Measurements from ENCODE around the gene ABCC11.
"Not testable (repeated sequence)": the region's sequence is repeated elsewhere in the genome, so short reads cannot be mapped to it uniquely, and the experiment has no call there.

Gene ABCC11

DNA sequence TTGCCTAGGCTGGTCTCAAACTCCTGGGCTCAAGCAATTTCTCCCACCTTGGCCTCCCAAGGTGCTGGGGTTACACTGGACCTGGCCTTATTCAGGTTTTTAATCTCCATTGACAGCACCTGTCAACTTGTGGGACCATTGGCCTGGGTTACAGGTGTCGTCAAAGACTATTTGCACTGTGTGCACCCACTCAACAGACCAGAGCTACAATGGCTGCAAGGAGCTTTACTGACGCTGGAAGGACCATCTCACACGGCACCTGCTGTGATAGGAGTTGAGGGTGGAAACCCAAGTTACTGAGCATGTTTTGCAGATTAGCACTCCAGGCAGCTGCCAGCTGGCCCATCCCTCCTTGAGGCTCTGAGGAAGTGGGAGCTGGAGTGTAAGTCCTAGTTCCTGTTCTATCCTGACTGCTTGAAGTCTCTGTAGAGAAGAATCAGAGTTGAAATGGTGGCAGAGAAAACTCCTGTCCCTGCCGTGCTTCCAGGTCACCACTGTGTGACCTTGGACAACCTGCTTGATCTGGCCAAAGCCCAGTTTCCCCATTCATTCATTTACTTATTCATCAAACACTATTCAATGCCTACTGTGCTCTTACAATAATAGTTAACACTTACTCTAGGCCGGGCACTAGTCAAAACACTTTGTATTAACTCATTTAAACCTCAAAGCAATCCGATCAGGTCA, 45.7 kb downstream of the ABCC11 start:
- no peak for DNase-seq (ENCODE audit: low spot score)

DNA sequence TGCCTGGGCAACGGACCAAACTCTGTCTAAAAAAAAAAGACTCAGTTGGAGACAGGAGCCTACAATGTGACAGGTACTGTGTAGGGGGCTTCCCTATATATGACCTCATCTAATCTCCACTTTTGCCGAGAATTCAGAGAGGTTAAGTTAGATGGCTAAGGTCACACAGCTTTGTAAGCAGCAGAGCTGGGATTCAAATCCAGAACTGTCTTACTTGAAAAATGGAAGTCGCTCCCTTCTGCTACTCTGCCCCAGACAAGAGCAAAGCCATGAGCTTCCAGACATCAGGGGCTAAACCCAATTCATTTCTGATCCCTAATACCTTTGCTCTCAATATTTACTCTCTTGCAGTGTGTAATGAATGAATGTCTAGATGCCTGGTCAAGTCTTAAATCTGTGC, 50.0 kb downstream of the ABCC11 start:
- DNase-seq (ENCODE audit: low spot score): no peak

DNA sequence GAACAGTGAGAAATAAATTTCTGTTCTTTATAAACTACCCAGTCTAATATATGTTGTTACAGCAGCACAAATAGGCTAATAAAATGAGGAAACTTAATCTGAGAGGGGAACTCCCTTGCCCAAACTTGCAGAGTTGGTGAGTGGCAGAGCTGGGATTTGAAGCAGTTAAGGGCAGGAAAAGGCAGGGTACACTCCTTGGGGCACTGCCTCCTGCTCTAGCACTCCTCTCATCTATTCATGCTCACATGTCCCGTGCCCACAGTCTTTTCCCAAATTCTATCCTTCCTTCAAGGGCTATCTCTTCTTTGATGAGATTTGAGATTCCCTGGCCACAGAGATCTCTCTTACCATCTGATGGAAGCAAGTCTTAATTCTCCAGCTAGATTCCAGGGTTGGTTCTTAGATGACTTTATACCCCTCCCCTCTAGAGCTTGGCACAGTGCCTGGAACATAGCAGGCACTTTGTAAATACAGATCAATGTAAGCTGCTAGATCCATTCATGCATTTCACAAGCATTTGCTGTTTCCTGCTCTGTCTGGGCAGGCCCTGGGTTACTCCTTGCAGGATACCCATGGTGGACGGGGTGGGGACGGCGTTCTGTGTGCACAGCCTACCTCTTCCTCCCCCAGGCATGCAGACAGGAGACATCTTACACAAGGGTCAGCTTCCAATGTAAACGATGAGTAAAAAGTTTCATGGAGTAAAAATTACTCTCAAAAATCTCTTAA, 52.3 kb downstream of the ABCC11 start:
- no peak for DNase-seq (ENCODE audit: low spot score)

DNA sequence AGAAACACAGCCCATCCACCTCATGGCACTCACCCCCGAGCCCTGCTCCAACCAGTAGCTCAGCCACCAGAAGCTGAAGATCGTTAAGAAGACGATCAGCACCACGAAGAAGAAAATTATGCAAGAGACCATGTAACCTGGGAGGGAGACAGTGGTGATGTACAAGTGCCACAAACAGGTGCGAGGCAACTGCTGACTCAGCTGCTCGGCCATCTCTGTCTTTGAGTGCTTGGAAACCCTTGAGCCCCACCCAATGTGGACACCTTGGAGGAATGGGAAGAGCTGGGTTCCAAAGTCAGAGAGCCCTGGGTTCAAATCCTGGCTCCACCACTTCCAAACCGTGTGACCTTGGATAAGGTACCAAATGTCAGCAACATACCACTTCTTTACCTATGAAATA, 53.5 kb downstream of the ABCC11 start:
- DNase-seq (ENCODE audit: low spot score): no peak

DNA sequence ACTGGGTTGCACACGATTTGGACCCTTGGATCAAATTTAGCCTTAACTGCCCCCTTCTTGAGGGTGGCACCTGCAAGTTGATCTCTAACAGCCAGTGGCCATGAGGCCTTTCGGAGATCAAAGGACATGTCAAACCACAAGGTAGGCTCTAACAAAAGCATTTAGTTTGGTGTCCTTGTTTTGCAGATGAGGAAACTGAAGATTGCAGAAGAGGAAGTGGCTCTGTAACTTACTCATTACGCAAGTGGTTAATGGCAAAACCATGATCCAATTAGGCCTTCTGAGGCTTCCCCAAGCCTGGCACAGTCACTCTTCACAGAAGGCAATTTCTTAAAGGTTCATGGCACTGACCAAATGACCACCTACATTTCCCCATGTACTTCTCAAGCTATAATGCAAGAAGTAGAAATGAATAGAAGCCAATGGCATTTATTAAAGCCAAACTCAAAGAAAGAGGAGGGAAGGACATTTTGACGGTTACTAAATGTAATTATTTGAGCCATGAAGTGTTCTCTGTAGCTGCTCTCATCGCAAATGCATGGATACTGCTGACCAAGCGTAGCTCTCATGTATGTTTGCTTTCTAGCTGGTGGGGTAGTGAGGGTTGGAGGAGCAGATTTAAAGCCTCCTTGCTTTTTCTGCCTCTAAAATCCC, 58.8 kb downstream of the ABCC11 start:
- DNase-seq (ENCODE audit: low spot score): no peak

DNA sequence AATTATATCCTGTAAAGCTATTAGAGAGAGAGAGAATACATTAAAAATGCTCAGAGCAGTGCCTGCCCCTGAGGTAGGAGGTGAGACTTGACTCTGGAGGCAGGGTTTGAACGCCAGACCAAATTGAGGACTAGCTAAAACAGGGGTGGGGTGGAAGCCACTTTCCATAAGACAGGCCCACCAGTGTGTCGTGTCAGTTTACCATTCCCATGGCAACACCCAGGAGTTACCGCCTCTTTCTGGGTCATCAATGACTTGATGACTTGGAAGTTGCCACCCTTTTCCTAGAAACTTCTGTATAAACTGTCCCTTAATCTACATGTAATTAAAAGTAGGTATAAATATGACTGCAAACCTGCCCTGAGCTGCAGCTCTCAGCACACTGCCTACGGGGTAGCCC, 59.6 kb downstream of the ABCC11 start:
- no peak for DNase-seq (ENCODE audit: low spot score)

DNA sequence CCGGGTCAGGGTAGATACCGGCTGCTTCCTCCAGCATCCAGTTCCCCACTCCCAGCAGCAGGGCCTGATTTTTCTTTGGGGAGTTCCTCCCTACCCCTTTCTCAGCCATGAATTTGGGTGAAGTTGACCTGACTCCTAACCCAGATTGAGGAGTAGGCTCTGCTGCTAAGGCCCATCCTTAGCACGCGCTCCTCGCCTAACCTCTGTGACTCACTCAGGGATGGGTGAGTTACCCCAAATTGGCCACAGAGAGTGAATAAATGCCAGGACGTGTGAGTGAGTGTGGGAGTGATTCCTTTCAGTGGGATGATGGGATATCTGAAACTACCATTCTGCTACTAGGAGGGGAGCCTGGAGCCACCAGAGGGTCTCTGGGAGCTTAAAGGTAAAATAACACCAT, 62.7 kb downstream of the ABCC11 start:
- no peak for DNase-seq (ENCODE audit: low spot score)

DNA sequence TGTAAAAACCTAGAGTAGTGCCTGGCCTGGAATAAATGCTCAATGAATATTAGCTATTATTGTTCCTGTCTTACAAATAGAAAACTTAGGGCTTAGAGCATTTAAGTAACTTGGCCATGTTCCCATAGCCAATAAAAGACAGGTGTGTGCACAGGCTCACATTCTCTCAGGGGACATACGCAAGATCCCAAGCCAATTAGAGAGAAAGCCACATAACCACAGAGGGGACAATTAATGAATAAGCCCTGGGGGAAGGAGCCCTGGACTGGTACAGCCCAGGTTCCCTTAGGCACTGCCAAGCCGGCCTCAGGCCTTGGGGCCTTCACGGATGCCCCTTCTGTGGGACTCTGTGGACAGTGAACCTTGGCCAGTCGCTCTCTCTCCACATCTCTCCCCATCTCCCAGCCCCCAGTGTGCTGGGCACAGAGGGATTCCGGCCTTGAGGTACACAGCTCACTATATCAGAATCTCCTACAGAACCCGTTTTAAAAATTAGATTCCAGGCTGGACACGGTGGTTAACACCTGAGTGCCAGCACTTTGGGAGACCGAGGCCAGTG, 64.3 kb downstream of the ABCC11 start:
- DNase-seq (ENCODE audit: low spot score): no peak

DNA sequence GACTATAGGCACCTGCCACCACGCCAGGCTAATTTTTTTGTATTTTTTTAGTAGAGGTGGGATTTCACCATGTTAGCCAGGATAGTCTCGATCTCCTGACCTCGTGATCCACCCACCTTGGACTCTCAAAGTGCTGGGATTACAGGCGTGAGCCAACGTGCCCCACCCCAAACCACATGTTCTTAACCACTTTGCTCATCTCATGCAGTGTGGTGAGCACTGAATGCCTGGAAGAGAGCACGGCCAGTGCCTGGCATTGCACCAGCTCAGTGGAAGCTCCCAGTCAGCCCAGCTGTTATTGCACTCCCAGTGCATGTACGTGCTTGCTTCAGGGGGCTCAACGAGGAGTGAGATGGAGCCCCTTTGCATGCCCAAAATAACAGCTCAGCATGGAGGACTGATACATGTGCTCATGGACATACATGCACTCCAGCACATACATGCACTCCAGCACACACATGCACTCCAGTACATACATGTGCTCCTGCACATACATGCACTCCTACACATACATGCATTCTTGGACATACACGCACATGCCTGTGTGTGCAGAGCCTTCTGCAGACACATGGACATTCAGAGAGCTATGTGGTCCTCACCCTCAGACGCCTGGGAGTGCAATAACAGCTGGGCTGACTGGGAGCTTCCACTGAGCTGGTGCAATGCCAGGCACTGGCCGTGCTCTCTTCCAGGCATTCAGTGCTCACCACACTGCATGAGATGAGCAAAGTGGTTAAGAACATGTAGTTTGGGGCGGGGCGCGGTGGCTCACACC, 65.4 kb downstream of the ABCC11 start:
- DNase-seq (ENCODE audit: low spot score): not testable (repeated sequence)

DNA sequence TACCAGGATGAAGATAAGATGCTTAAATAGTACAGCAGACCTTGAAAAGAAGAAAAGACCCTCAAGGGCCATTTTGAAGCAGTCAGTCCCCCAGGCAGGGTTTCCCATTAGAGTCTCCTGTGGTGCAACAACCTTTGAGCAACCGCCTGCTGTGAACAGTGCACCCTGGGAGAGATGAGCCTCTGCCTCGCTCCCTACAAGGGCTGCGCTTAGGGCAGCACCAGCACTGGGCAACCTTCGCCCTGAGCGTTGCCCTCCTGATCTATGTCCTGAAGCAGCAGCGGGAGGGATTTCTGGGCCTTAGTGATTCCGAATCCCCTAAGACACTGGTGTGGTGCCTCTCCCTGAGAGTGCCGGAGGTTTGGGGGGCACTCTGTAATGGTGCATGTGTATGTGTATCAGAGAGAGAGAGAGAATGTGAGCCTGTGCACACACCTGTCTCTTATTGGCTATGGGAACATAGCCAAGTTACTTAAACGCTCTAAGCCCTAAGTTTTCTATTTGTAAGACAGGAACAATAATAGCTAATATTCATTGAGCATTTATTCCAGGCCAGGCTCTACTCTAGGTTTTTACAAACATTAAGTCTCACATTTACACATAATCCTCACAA, 66.4 kb downstream of the ABCC11 start:
- no peak for DNase-seq (ENCODE audit: low spot score)

DNA sequence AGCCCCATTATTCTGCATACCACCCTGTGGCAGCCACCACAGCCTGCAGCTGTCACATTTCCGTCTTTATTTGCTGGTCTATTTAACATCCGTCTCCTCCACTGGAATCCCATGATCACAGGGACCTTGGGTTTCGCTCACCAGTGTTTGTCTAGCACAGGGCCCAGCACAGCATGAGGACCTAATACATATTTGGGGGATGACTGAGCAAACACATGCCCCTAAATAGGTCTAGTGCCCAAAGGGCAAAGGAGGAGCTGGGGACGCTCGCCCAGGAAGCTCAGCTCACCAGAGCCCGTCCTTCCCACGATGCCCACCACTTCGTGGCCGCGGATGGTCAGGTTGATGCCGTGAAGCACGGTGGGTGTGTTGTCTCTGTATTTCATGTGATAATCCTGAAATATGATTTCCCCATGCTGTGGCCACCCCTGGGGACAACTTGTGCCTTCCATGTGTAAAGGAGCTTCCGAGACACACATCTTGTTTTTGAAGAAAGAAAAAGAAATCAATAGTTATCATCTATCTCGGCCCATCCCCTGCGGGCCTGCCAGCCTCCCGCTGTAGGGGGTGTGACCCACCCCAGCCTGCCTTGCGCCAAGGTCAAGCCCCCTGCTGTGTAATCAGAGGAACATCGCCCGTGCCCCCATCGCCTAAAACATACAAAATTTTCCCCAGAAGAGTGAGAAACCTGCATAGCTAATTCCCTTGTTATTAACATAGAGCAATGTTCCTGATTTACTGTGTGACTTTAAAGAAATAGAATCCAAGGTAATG, 70.5 kb downstream of the ABCC11 start:
- DNase-seq (ENCODE audit: low spot score): no peak

DNA sequence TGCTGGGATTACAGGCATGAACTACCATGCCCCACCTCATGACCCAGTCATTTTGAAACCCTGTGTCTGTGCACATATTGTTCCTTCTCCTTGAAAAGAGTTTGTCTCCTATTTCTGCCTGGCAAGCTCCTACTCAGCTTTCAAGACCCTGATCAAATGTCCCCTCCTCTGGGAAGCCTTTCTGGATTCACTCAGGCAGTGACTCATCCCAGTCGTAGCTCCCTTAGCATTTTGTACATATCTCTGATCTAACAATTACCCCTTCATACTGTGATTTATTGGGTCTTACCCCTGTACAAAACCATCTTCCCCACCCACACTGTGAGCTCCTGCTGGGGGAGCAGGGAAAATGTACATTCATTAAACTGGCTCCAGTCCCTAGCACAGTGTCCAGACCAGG, 73.5 kb downstream of the ABCC11 start:
- no peak for DNase-seq (ENCODE audit: low spot score)

DNA sequence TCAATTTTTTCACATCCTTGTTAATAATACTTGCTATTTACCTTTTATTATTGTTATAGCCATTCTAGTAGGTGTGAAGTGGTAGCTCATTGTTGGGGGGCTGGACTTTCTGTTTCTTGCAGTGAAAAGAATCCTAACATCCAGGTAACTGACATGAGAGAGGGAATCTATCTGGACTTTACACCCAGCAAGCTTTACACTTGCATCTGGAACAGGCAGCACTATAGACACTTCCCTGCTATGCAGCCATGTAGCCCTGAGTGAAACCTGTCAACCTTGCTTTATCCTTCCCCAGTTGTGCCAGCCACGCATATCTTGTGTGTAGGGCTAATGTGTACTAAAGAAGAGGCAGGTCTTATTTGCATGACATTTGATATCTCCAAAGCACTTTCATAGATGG, 74.7 kb downstream of the ABCC11 start:
- DNase-seq (ENCODE audit: low spot score): no peak

DNA sequence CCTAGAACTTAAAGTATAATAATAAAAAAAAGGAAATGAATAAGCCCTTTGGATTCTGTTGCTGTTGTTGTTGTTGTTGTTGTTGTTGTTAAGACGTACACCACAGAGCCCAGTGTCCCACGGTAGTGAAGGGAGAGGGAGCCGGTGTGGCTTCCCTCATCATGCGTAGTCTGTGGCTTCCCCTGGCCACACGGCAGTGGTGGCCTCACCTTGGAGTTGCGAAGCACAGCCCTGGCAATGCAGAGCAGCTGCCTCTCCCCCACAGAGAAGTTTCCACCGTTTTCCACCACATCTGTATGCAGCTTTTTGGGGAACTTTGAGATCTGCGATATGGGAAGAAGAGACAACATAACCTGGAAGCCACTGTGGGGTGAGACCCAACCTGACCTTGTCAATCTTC, 77.4 kb downstream of the ABCC11 start:
- no peak for DNase-seq (ENCODE audit: low spot score)

DNA sequence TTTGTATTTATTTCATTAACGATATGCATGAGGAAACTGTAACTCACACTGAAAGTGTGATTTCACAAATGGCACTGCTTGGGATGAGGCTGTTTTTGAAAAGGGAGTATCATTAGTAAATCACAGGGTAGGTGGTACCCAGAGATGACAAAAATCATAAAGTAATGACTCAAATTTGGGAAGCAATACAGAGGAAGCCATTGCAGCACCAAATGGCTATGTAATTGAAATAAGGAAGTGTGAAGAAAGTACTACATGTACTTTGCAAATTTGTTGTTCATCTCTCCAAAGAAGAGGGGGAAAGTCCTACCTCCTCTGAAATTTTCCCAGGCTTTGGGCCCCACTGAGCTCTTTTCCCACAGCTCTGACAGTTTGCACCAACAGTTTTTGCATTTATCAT, 79.3 kb downstream of the ABCC11 start:
- no peak for DNase-seq (ENCODE audit: low spot score)

DNA sequence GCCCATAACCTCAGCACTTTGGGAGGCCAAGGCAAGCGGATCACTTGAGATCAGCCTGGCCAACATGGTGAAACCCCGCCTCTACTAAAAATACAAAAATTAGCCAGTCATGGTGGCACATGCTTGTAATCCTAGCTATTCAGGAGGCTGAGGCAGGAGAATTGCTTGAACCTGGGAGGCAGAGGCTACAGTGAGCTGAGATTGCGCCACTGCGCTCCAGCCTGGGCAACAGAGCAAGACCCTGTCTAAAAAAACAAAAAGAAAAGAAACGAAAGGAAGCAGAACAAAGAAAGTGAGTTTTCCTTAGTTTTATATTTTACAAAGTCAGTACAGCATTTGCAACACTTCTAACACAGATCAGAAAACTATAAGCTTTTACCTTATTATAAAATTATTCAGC, 80.7 kb downstream of the ABCC11 start:
- DNase-seq (ENCODE audit: low spot score): not testable (repeated sequence)

DNA sequence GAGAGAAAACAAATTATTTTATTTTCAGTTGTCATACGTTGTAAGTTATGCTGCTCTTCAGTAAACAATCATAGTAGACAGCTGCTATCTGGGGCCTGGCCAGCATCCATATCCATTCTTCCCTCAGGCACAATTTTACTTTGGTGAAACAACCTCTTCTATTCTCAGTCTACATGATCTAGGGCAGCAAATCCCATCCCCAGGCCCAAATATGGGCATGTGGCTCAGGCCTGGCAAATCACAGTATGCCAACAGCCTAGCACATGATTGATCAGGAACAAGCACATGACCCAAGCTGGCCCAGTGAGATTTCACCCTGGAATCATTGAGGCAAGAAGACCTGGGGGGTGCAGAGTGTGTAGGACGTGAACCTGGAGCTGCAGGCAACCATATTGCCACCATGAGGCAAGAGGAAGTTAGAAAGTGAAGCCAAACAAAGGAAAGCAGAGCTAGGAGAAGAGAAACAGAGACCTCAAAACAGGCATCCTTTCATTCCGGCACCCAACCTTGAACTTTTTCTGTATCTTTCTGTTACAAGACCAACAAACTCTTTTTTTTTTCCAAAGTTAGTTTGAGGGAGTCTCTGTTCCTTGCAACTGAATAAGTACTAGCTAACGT, 81.3 kb downstream of the ABCC11 start:
- DNase-seq (ENCODE audit: low spot score): no peak

DNA sequence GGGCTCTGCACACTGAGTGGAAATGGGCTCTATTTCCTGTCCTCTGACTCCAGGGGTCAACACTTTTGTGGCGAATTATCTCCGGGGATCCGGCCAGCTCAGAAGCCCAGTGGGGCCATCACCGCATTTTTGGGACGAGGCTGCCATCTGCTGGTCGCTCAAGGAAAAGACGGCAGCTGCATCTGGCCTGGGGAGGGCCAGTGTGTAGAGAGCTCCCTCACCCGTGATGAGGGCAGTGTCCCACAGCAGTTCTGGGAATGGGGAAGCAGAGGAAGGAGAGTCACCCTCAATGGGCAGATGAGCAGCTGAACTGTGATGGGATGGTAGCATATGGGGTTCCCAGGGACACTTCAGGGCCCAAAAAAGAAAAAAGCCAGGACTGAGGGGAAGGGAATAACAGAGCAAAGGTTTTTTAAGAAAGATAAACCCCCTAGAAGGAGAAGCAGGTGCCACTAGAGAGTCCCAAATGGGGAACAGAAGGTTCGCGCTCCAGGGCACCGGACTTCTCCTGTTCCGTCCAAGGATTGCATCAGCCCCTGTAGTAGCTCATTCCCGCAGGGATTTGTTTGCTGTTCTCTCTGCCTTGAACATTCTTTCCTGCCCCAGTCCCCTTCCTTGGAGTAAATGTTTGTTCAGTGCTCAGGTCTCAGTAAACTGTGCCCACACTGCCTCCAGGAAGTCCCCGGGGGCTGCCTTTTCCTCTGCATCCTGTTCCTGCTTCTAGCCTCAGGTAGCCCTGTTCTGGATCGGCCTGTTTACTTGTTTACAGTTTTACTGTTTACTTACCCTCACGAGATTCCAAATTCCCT, 82.2 kb downstream of the ABCC11 start:
- peak; percentile 55 for DNase-seq (ENCODE audit: low spot score)

DNA sequence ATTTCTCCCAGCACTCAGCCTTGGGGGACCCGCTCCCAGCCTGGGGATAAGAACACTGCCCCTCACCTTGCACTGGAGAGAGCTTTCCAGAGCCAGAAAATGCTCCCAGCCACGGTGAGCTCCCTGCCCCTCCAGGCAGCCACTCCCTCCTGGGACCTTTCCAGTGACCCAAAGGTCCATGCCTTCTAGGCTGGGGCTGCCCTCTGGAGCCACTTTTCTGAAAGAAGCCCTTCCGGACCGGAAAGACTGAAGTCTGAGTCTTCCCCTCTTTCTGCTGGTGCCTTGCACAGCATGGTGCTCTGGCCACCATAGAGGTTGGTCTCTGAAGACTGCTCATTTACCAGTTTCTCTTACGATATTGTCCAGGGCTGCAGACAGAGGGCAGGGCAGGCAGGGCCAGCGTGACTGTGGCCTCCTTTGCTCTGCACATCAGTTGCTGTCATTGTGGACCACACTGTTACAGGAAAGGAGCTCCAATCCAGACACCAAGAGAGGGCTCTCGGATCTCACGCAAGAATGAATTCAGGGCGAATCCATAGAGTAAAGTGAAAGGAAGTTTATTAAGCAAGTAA, 84.4 kb downstream of the ABCC11 start:
- no peak for DNase-seq (ENCODE audit: low spot score)

Measured in CD4-positive, alpha-beta T cell treated with Interleukin-6 at 100 ng/mL for 8 hours (primary cell).